Hindlimb muscle (tissue), 1 donor: ENCODE measurements around the gene PPT2. TPM values are rescaled to one million over a fixed set of nuclear protein-coding genes. Genes with fewer than 3 reads are reported as not detected.
"Not testable (repeated sequence)": the region's sequence is repeated elsewhere in the genome, so short reads cannot be mapped to it uniquely, and the experiment has no call there.

Experiments
- DNase-seq: peaks from one replicate; pipeline ENCODE4 v3.0.0-alpha.2; 2013
- polyA plus RNA-seq: library from polyadenylated mRNA; unstranded; fragments of 120-200 nt; gene quantifications from one replicate; pipeline ENCODE4 v1.2.1, GENCODE V29; 2013; ENCODE audit not compliant: insufficient read length

Gene PPT2
- polyA plus RNA-seq, 1 donor, result 42.8 TPM

- DNase-seq, result no peak
Measured at GRCh38 chr6:32189742-32190053, 35.8 kb downstream of the PPT2 start.

GRCh38 chr6:32190054-32190851 lies 36.3 kb downstream of the PPT2 start, which contains the start of gene PBX2:
Gene PBX2 (minus strand): TSS chr6:32190202. CDS start chr6:32189915, 287 bp downstream.
- peak; percentile 94 for DNase-seq

- no peak for DNase-seq
Measured at GRCh38 chr6:32190911-32191677, 37.2 kb downstream of the PPT2 start.

GRCh38 chr6:32191696-32192607 lies 38.0 kb downstream of the PPT2 start:
- no peak for DNase-seq

GRCh38 chr6:32192608-32193039 lies 38.7 kb downstream of the PPT2 start, which contains the start of gene GPSM3:
Gene GPSM3 (minus strand): TSS chr6:32192643. CDS start chr6:32192513, 130 bp downstream.
- no peak for DNase-seq

GRCh38 chr6:32193096-32193495 lies 39.2 kb downstream of the PPT2 start:
- DNase-seq, result not testable (repeated sequence)

- no peak for DNase-seq
Measured at GRCh38 chr6:32194388-32194787, 40.4 kb downstream of the PPT2 start.

- DNase-seq, result no peak
Measured at GRCh38 chr6:32194825-32195651, 41.1 kb downstream of the PPT2 start.

GRCh38 chr6:32195652-32195901 lies 41.6 kb downstream of the PPT2 start:
- peak; percentile 100 for DNase-seq

- DNase-seq, result peak; percentile 90
Measured at GRCh38 chr6:32195902-32196681, 42.2 kb downstream of the PPT2 start.

- DNase-seq, result peak; percentile 51
Measured at GRCh38 chr6:32196682-32197616, 43.0 kb downstream of the PPT2 start.

GRCh38 chr6:32198345-32198696 lies 44.4 kb downstream of the PPT2 start:
- no peak for DNase-seq

- no peak for DNase-seq
Measured at GRCh38 chr6:32198866-32199265, 44.9 kb downstream of the PPT2 start.

- no peak for DNase-seq
Measured at GRCh38 chr6:32200711-32201475, 47.0 kb downstream of the PPT2 start.

GRCh38 chr6:32202186-32202585 lies 48.2 kb downstream of the PPT2 start:
- no peak for DNase-seq

GRCh38 chr6:32203426-32204267 lies 49.7 kb downstream of the PPT2 start:
- no peak for DNase-seq

- no peak for DNase-seq
Measured at GRCh38 chr6:32204268-32204715, 50.4 kb downstream of the PPT2 start.

- DNase-seq, result no peak
Measured at GRCh38 chr6:32208996-32209395, 55.1 kb downstream of the PPT2 start.
